Tibial artery (tissue), 4 donors: ENCODE results near the gene SLC2A4RG.

Experiments used
- DNase-seq, 2 donors: peaks; one replicate each; pipeline ENCODE4 v3.0.0-alpha.2; 2019
- H3K27ac ChIP-seq, 2 donors: fragments of 200-600 bp; sonication (generic) in 1 of 2; 1 replicate in 1 of 2; 2 replicates in 1 of 2; pipeline ENCODE4 v1.5.1; 2018 to 2019; ENCODE audit warnings: mild to moderate bottlenecking in 1 of 2
- H3K27me3 ChIP-seq, 2 donors: fragments of 200-600 bp; sonication (generic) in 1 of 2; one replicate each; pipeline versions ENCODE4 v1.5.1 to v1.6.0; 2016 to 2019
- H3K36me3 ChIP-seq, 3 donors: fragments of 200-600 bp; sonication (generic) in 2 of 3; one replicate each; pipeline ENCODE4 v1.5.1; 2016 to 2019; ENCODE audit warnings: mild to moderate bottlenecking in 2 of 3
- H3K4me1 ChIP-seq, 4 donors: fragments of 200-600 bp; sonication (generic) in 2 of 4; 1 replicate in 3 of 4; 2 replicates in 1 of 4; pipeline ENCODE4 v1.5.1; 2016 to 2019
- H3K4me3 ChIP-seq, 2 donors: fragments of 200-600 bp; sonication (generic) in 1 of 2; 1 replicate in 1 of 2; 2 replicates in 1 of 2; pipeline ENCODE4 v1.5.1; 2018 to 2019; ENCODE audit warnings: mild to moderate bottlenecking in 2 of 2
- H3K9me3 ChIP-seq, 3 donors: fragments of 200-600 bp; sonication (generic) in 1 of 3; one replicate each; pipeline ENCODE4 v1.5.1; 2016 to 2019
- intact Hi-C: fragments of 100-400 bp; cut with DNase I; formaldehyde crosslinking; loops from one replicate; pipeline ENCODE4 v1.15.0; 2023; ENCODE audit warnings: low total_unique reads
- TF ChIP-seq, protein P1 (sequence below), 2 experiments: fragments of 200-600 bp in 1 of 2; fragments of 450-650 bp in 1 of 2; IDR thresholded peaks; one replicate each; pipeline ENCODE4 v1.5.1; 2017 to 2019; ENCODE audit warnings: antibody characterized with exemption in 2 of 2, mild to moderate bottlenecking in 1 of 2, moderate library complexity in 1 of 2

Gene SLC2A4RG

DNA sequence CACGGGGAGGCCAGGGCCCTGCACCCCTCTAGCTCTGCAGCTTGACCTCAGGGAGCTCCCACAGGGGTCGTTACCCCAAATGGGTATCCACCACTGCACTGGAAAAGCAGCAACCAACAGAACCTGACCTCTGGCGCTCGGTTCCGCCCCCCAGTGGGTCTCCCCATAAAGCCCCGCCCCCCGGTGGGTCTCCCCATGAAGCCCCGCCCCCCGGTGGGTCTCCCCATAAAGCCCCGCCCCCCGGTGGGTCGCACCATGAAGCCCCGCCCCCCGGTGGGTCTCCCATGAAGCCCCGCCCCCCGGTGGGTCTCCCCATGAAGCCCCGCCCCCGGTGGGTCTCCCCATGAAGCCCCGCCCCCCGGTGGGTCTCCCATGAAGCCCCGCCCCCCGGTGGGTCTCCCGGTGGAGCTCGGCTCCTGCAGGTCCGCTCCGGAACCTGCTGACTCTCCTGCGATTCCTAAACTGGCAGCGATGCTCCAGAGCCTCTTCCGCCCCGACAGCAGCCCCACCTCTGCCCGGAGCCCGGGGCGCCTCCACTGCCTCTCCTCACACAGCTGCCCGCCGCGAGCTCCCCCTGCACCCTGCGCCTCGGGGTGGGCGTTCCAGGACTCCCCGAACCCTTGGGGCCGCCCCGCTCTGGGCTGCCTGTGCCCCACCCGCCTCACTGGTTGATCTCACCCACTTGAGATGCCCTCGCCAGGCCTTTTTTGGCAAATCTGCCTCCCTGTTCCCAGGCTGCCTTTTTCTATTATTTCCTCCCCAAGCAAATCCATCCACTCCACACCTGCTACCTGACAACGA lies 12.1 kb downstream of the SLC2A4RG start:
- peaks cover 0 to 19% (median 0%) of the 10 kb centered on the region in 3 donors for H3K36me3 ChIP-seq
- no peaks in the 10 kb centered on the region for H3K9me3 ChIP-seq
- DNase-seq = no peak
- TF ChIP-seq, protein P1, sequence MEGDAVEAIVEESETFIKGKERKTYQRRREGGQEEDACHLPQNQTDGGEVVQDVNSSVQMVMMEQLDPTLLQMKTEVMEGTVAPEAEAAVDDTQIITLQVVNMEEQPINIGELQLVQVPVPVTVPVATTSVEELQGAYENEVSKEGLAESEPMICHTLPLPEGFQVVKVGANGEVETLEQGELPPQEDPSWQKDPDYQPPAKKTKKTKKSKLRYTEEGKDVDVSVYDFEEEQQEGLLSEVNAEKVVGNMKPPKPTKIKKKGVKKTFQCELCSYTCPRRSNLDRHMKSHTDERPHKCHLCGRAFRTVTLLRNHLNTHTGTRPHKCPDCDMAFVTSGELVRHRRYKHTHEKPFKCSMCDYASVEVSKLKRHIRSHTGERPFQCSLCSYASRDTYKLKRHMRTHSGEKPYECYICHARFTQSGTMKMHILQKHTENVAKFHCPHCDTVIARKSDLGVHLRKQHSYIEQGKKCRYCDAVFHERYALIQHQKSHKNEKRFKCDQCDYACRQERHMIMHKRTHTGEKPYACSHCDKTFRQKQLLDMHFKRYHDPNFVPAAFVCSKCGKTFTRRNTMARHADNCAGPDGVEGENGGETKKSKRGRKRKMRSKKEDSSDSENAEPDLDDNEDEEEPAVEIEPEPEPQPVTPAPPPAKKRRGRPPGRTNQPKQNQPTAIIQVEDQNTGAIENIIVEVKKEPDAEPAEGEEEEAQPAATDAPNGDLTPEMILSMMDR (IDR thresholded peaks at IDR 0.05) = no peak
- H3K4me3 ChIP-seq = no peak overlapping the region
- no peak overlapping the region for H3K27ac ChIP-seq
- intact Hi-C loops = no loop called here
- H3K4me1 ChIP-seq = no peaks in the 10 kb centered on the region
- H3K27me3 ChIP-seq = no peaks in the 10 kb centered on the region

DNA sequence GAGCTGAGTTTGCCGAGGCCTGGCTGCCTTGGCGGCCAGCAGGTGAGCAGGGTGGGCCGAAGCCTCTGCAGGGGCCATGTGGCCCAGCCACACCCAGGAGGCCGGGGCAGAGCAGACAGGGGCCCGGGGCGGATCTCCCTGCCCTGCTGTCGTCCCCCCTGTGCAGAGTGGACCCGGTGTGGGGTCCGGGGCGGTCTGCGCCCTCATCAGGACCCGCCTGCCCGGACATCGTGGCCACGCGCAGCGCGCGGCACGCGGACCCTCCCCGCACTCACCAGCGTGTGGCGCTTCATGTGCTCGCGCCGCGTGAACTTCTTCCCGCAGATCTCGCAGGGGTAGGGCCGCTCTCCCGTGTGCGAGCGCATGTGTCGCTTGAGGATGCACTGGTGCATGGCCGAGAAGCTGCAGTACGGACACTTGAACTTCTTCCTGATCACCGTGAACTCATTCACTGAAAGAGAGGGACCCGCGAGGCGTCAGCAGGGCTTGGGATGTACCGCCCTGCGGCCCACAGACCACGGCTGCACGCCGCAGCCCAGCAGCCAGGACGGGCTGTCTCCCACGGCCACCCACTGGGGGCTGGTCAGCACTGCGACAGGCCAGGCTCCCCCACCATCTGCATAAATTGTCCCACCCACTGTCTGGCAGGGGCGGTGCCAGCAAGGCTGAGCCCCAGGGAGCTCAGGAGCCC lies 13.0 kb downstream of the SLC2A4RG start:
- Histone ChIP-seq H3K27ac (no peak overlapping the region), H3K4me1 (no peaks in the 10 kb centered on the region), H3K9me3 (no peaks in the 10 kb centered on the region), H3K27me3 (no peaks in the 10 kb centered on the region), H3K4me3 (no peak overlapping the region), H3K36me3 (peaks cover 0 to 16% (median 0%) of the 10 kb centered on the region in 3 donors)
- intact Hi-C loops = no loop called here
- TF ChIP-seq, protein P1 (IDR thresholded peaks at IDR 0.05) = no peak
- DNase-seq = no peak

DNA sequence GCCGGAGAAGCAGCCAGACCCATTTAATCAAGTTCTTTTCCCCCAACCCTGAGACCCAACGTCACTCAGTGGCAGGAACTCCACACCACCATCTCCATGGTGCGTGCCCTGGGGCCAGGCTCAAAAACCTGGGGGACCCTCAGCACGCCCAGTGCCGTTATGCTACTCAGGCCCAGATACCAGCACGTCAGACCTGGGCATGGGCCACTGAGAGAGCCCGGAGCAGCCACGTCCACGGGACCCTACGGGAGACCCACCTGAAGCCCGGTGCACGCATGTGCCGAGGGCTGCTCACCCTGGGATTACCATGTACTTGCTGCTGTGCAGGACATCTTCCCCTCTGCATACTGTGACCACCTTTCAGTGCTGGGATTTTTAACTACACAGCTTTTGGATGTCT lies 13.8 kb downstream of the SLC2A4RG start:
- TF ChIP-seq, protein P1 (IDR thresholded peaks at IDR 0.05) = no peak
- H3K36me3 ChIP-seq = peaks cover 0 to 16% (median 0%) of the 10 kb centered on the region in 3 donors
- no peaks in the 10 kb centered on the region for H3K9me3 ChIP-seq
- intact Hi-C loops = no loop called here
- H3K27me3 ChIP-seq = no peaks in the 10 kb centered on the region
- no peaks in the 10 kb centered on the region for H3K4me1 ChIP-seq
- H3K4me3 ChIP-seq = no peak overlapping the region
- H3K27ac ChIP-seq = no peak overlapping the region
- DNase-seq = no peak

DNA sequence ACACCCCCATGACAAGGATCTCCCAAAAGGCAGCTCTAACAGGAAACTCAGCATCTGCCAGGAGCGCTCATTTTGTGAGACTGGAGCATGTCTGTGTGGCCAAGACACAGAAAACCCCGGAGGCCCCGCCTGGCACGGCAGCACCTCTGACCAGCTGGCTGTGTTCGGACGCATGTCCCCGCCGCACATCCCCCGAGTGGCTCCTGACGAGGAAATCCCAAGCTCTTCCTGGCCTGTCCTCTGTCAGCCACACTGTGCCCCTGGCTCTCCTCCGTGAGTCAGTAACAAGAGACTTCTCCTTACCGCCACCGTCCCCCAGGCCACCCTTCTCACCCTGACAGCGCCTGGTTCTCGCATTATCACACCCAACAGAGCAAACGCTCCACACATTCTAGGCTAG lies 14.4 kb downstream of the SLC2A4RG start:
- intact Hi-C loops = no loop called here
- no peaks in the 10 kb centered on the region for H3K4me1 ChIP-seq
- no peak overlapping the region for H3K27ac ChIP-seq
- no peak overlapping the region for H3K4me3 ChIP-seq
- DNase-seq = no peak
- TF ChIP-seq, protein P1 (IDR thresholded peaks at IDR 0.05) = no peak
- H3K9me3 ChIP-seq = no peaks in the 10 kb centered on the region
- H3K36me3 ChIP-seq = peaks cover 0 to 16% (median 0%) of the 10 kb centered on the region in 3 donors
- no peaks in the 10 kb centered on the region for H3K27me3 ChIP-seq

DNA sequence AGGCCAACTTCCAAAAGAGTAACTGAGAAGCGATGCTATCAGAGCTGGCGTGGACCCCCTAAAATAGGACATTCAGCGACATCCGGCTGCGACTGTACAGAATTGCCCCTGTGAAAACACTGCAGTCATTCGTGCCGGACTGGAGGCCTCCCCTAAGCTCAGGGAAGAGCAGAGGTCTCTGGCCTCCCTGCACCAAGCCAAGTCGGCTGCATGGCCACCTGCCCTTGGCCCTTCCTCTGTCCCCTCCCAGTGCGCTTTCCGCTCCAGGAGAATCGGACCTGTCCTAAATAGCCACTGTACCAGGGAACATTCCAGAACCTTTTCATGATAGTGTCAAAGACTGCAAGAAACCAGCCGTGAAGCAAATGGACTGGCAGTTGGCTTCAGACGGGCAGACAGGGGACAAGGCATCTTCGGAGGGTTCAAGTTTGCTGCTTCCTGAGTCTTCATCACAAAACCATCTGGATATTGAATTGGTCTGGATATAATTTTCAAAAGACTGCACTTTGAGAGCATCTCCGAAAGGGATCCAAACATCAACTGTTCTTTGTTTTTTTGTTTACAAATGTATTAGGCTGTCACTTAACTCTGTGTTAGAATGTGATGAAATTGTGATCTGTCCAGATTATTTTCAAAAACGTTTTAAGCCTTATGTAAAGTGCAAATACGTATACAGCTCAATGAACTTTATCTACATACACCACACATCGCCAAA lies 16.5 kb downstream of the SLC2A4RG start:
- Histone ChIP-seq H3K36me3 (peaks cover 0 to 8% (median 0%) of the 10 kb centered on the region in 3 donors), H3K27me3 (no peaks in the 10 kb centered on the region), H3K4me1 (no peaks in the 10 kb centered on the region), H3K4me3 (no peak overlapping the region), H3K27ac (no peak overlapping the region), H3K9me3 (no peaks in the 10 kb centered on the region)
- TF ChIP-seq, protein P1 (IDR thresholded peaks at IDR 0.05) = no peak
- intact Hi-C loops = no loop called here
- no peak for DNase-seq
